OCI-LY3 (cell line): Measurements from ENCODE around the gene ADAMTSL5.

Experiments
- CTCF ChIP-seq: fragments of 200-600, 300-600 bp; sonication (generic); IDR thresholded peaks from 2 replicates; pipeline ENCODE4 v1.5.1; 2014; ENCODE audit warnings: antibody characterized with exemption, low read length, low read depth
- EZH2phosphoT487 ChIP-seq: fragments of 200-600 bp; shearing (Covaris generic); IDR thresholded peaks from 2 replicates; pipeline ENCODE4 v1.6.1; 2018; ENCODE audit warnings: antibody characterized with exemption, mixed run types, low read depth

- no peak for TF ChIP-seq CTCF
- TF ChIP-seq EZH2phosphoT487, result no peak
These were observed 21.5 kb downstream of the ADAMTSL5 start, which contains the start of gene REEP6 for GRCh38 chr19:1491114-1491848.
